Stimulated activated naive B cell treated with anti-CD40 and anti-IgM and Interleukin-4, amounts not matched to agents 10 μg/mL and 1 μg/mL and 100 μg/mL, for 72 hours (primary cell): ENCODE data around the gene NUP43.
"Not testable (repeated sequence)": the region's sequence is repeated elsewhere in the genome, so short reads cannot be mapped to it uniquely, and the experiment has no call there.

Source experiments
- ATAC-seq, 2 donors: fragments of 150-1000 bp; cut with Tn5 transposase; replicated peaks; 2 replicates each; pipeline ENCODE4 v1.10.0; 2021; ENCODE audit warnings: moderate library complexity in 1 of 2
- DNase-seq: peaks from one replicate; pipeline ENCODE4 v3.0.0; 2021
- H3K27ac Mint-ChIP-seq: one replicate; pipeline ENCODE4 v1.8.0; 2022; ENCODE audit warnings: mild to moderate bottlenecking, mixed read lengths
- H3K27me3 Mint-ChIP-seq, 2 donors: one replicate each; pipeline ENCODE4 v1.8.0; 2022; ENCODE audit warnings: mixed read lengths in 2 of 2
- H3K36me3 Mint-ChIP-seq, 2 donors: one replicate each; pipeline ENCODE4 v1.8.0; 2022; ENCODE audit warnings: mixed read lengths in 2 of 2, mild to moderate bottlenecking in 1 of 2
- H3K4me1 Mint-ChIP-seq, 2 donors: one replicate each; pipeline ENCODE4 v1.8.0; 2022; ENCODE audit warnings: mixed read lengths in 2 of 2, mild to moderate bottlenecking in 1 of 2
- H3K4me3 Mint-ChIP-seq, 2 donors: one replicate each; pipeline ENCODE4 v1.8.0; 2022; ENCODE audit warnings: mild to moderate bottlenecking in 2 of 2, mixed read lengths in 2 of 2, moderate library complexity in 1 of 2
- H3K9me3 Mint-ChIP-seq, 2 donors: one replicate each; pipeline ENCODE4 v1.8.0; 2022; ENCODE audit warnings: mixed read lengths in 2 of 2, mild to moderate bottlenecking in 1 of 2

NUP43 gene

GRCh38 chr6:149694921-149695320 is 51.4 kb downstream of the NUP43 start:
- Mint-ChIP-seq H3K27me3 (no peaks in the 10 kb centered on the region), H3K9me3 (no peaks in the 10 kb centered on the region), H3K4me1 (no peaks in the 10 kb centered on the region), H3K4me3 (no peak overlapping the region), H3K27ac (no peak overlapping the region), H3K36me3 (peaks cover 10 to 17% of the 10 kb centered on the region in 2 donors)
- ATAC-seq: no peak
- DNase-seq: no peak

DNA sequence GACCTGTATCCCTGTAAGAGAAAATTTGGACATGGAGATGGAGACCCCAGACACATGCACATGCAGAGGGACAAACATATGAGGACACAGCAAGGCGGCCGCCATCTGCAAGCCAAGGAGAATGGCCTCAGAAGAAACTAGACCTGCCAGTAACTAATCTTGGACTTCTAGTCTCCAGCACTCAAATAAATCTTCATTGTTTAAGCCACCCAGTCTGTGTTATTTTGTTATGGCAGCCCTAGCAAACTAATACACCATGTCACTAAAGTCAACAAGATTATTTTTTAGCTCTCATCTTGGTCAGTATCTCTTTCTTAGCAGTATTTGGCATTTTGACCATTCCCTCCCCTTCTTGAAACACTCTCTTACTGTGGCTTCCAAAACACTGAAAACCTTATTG is 55.1 kb downstream of the NUP43 start:
- ATAC-seq (no peak), DNase-seq (no peak)
- H3K4me3 Mint-ChIP-seq: no peak overlapping the region
- H3K27me3 Mint-ChIP-seq: no peaks in the 10 kb centered on the region
- H3K36me3 Mint-ChIP-seq: peaks cover 26 to 44% of the 10 kb centered on the region in 2 donors
- peaks cover 5 to 7% of the 10 kb centered on the region in 2 donors for H3K4me1 Mint-ChIP-seq
- H3K9me3 Mint-ChIP-seq: no peaks in the 10 kb centered on the region
- no peak overlapping the region for H3K27ac Mint-ChIP-seq

DNA sequence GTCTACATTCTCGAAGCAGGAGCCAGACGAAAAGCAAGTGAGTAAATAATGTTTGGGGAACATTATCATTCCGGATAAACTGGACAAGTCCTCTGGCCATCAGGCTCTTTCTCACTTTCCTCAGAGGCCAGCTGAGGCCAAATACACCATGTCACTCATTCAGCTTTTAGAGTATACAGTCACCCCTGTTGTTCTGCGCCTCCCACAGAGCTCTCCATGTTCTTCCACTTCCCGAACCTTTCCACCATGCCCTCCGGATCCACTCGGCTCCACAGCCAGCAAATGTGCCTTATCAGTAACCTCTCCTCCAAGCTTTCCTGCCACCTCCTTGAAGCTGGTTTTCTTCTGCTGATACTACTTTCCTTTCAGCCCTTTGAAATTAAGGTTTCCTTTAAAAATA is 60.1 kb downstream of the NUP43 start:
- no peak overlapping the region for H3K4me3 Mint-ChIP-seq
- ATAC-seq (no peak), DNase-seq (no peak)
- H3K36me3 Mint-ChIP-seq: peaks cover 33 to 47% of the 10 kb centered on the region in 2 donors
- no peak overlapping the region for H3K27ac Mint-ChIP-seq
- peaks cover 10 to 11% of the 10 kb centered on the region in 2 donors for H3K4me1 Mint-ChIP-seq
- no peaks in the 10 kb centered on the region for H3K9me3 Mint-ChIP-seq
- no peaks in the 10 kb centered on the region for H3K27me3 Mint-ChIP-seq

DNA sequence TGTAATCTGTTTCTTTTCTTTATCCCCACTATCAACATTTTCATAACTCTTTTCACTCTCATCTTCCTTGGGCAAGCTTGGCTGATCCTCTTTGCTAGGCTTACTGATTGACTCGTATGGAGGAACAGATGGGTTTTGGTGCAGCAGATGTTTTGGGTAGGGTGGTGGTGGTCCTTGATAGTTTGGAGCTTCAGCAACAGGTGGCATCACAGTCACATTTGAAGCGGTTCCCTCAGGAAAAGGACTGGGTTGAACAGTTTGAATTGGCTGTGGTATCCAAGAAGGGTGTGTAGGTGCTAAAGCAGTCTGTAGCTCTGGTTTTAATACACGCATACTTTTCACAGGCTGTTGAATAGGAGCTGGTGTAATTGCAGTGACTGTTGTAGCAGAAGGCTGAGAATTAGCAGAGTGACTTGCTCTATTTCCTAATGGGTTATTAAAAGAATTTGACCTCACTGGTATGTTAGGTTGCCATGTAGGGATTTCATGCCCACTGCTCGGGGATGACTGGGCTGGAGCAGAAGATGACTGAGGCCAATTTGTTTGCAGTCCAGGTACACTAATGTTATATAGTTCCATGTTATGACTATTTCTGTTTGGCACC is 63.0 kb downstream of the NUP43 start:
- DNase-seq: no peak
- Mint-ChIP-seq H3K27me3 (no peaks in the 10 kb centered on the region), H3K27ac (no peak overlapping the region), H3K36me3 (peaks cover 25 to 36% of the 10 kb centered on the region in 2 donors), H3K4me3 (no peak overlapping the region), H3K4me1 (peaks cover 10 to 19% of the 10 kb centered on the region in 2 donors), H3K9me3 (no peaks in the 10 kb centered on the region)
- no peak for ATAC-seq

- not testable (repeated sequence) for H3K4me3 Mint-ChIP-seq, H3K27me3 Mint-ChIP-seq, DNase-seq, H3K9me3 Mint-ChIP-seq, ATAC-seq, H3K27ac Mint-ChIP-seq
- Mint-ChIP-seq H3K36me3 (peaks cover 32 to 44% of the 10 kb centered on the region in 2 donors), H3K4me1 (peaks cover 10 to 19% of the 10 kb centered on the region in 2 donors)
These were observed 64.5 kb downstream of the NUP43 start for GRCh38 chr6:149681845-149682244.

DNA sequence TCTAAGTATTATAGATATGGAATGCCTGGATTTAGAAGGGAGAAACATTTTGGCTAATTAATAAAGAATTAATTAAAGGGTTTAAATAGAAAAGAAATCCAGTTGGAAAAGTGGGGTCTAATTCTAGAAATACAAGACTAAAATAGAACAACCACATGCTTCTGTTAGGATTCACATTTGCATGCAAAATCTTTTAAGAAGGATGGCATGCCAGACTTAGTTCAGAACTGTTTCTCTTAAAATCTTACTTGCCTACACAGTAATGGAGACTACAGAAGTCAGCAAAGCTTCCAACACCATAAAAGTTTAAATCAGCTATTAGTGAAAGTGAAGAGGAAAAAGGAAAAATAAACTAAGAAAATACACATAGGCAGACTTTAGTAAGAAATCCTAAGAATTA is 65.1 kb downstream of the NUP43 start:
- Mint-ChIP-seq H3K4me3 (no peak overlapping the region), H3K9me3 (no peaks in the 10 kb centered on the region)

DNA sequence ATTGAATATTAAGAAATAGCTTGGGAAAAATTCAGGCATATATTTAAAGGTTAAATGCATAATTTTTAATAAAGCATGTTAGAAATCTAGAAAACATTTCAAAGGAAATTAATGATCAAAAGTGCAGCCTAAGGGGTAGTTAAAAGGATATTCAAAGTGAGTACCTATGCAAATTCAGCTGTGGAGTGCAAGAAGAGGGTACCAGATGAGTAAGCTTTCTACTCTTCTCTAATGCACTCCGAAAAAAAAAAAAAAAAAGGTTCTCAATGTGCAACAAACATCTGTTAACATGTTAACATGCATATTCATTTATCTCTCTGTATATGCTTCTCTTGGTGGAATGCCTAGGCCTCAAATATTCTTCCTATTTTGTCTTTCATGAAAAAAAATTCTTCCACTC is 65.8 kb downstream of the NUP43 start:
- H3K36me3 Mint-ChIP-seq: peaks cover 25 to 39% of the 10 kb centered on the region in 2 donors
- H3K27ac Mint-ChIP-seq: no peak overlapping the region
- ATAC-seq: no peak

More for the DNA sequence above, 65.1 kb downstream of the NUP43 start:
- peaks cover 25 to 38% of the 10 kb centered on the region in 2 donors for H3K36me3 Mint-ChIP-seq
- ATAC-seq: no peak
- H3K27me3 Mint-ChIP-seq: no peaks in the 10 kb centered on the region
- no peak for DNase-seq
- peaks cover 5 to 12% of the 10 kb centered on the region in 2 donors for H3K4me1 Mint-ChIP-seq
- H3K27ac Mint-ChIP-seq: no peak overlapping the region

More for the DNA sequence above, 65.8 kb downstream of the NUP43 start:
- H3K27me3 Mint-ChIP-seq: no peaks in the 10 kb centered on the region
- peaks cover 5 to 10% of the 10 kb centered on the region in 2 donors for H3K4me1 Mint-ChIP-seq
- H3K9me3 Mint-ChIP-seq: no peaks in the 10 kb centered on the region
- DNase-seq: no peak
- H3K4me3 Mint-ChIP-seq: no peak overlapping the region
